ENCODE results near the gene COBLL1. TPM values are rescaled to one million over a fixed set of nuclear protein-coding genes. Genes with fewer than 3 reads are reported as not detected.

Gene COBLL1
- total RNA-seq, 2 donors from 2014 or later = 16.5 to 17.3 TPM

DNA sequence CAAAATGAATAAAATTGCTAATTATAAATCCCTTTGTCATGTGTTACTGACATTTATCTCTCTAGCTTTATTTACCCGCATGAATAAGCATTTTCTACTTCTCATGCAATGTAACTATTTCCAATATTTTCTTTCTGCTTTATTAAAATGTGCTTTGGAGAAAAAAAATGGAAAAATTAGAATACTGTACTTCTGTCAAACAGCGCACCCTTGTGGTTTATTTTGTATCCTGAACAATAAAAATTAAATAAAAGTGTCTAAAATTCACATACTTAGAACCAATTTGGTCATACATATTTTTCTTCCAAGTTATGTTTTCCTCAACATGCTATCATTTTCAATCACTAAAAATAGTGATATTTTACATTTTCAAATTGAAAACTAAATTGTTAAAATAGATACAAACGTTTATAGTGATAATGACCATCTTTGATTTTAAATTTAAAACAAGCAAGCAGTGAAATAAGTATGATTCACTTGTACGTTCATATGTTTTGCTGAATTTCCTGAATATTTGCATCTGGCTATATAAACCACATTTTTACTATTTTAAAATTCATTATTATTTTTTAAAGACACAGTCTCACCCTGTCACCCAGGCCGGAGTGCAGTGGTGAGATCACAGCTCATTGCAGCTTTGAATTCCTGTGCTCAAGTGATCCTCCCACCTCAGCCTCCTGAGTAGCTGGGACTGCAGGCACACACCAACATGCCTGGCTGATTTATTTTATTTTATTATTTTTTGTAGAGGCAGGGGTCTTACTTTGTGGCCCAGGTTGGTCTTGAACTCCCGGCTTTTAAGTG is 124.4 kb downstream of the COBLL1 start:
- H3K4me3 Mint-ChIP-seq = no peak overlapping the region
- WGBS, 2 experiments (ENCODE audit: insufficient coverage in 1 of 2, insufficient read length in 1 of 2) = 68 to 100% methylated on average over 1 to 5 of the region's 6 CpGs
- Histone ChIP-seq H3K9me3 (ENCODE audit: control insufficient read depth, low read length) (no peaks in the 10 kb centered on the region), H3K36me3 (ENCODE audit: control insufficient read depth, insufficient read depth, low read length) (no peaks in the 10 kb centered on the region), H3K27me3 (ENCODE audit: control insufficient read depth, insufficient read depth, low read length, poor library complexity, severe bottlenecking) (no peaks in the 10 kb centered on the region), H3K27ac (ENCODE audit: low read depth, low read length) (no peak overlapping the region), H3K4me1 (ENCODE audit: control insufficient read depth, insufficient read depth, low read length) (no peaks in the 10 kb centered on the region), H3K9ac (ENCODE audit: extremely low read depth, low read length, poor library complexity, severe bottlenecking) (no peak overlapping the region), H3K4me3 (ENCODE audit: low read length) (no peak overlapping the region)
- DNase-seq = no peak
- no peaks in the 10 kb centered on the region for H3K27me3 Mint-ChIP-seq (ENCODE audit: insufficient read depth)
- TF ChIP-seq, protein P1, sequence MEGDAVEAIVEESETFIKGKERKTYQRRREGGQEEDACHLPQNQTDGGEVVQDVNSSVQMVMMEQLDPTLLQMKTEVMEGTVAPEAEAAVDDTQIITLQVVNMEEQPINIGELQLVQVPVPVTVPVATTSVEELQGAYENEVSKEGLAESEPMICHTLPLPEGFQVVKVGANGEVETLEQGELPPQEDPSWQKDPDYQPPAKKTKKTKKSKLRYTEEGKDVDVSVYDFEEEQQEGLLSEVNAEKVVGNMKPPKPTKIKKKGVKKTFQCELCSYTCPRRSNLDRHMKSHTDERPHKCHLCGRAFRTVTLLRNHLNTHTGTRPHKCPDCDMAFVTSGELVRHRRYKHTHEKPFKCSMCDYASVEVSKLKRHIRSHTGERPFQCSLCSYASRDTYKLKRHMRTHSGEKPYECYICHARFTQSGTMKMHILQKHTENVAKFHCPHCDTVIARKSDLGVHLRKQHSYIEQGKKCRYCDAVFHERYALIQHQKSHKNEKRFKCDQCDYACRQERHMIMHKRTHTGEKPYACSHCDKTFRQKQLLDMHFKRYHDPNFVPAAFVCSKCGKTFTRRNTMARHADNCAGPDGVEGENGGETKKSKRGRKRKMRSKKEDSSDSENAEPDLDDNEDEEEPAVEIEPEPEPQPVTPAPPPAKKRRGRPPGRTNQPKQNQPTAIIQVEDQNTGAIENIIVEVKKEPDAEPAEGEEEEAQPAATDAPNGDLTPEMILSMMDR (conservative IDR thresholded peaks at IDR 0.05) = peak; percentile 93
- no peak overlapping the region for H3K27ac Mint-ChIP-seq
- no peaks in the 10 kb centered on the region for H3K36me3 Mint-ChIP-seq (ENCODE audit: low read depth)
- no peaks in the 10 kb centered on the region for H3K9me3 Mint-ChIP-seq
- peaks cover 22% of the 10 kb centered on the region for H3K4me1 Mint-ChIP-seq

DNA sequence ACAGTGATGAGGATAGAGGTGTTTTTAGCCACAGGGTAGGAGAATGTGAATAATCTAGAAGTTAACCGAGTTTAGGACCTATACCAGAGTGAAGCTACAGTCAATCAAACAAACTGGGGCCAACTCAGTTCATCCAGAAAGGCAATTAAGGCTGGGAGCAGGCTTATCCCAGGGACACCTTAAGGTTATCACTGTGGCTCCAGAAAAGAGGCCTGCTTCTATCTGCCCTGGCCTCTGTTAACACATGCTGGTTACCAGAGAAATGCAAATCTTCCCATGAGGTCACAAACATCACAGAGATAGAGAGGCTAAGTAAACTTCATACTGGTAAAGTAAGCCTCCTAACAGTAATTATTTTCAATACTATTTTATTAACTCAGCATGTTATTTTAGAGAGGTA is 127.2 kb downstream of the COBLL1 start:
- no peak overlapping the region for H3K4me3 ChIP-seq (ENCODE audit: low read length)
- H3K27ac Mint-ChIP-seq = peak overlapping the region; percentile 53
- no peak overlapping the region for H3K9ac ChIP-seq (ENCODE audit: extremely low read depth, low read length, poor library complexity, severe bottlenecking)
- H3K4me1 ChIP-seq (ENCODE audit: control insufficient read depth, insufficient read depth, low read length) = peaks cover 3% of the 10 kb centered on the region
- H3K27me3 ChIP-seq (ENCODE audit: control insufficient read depth, insufficient read depth, low read length, poor library complexity, severe bottlenecking) = no peaks in the 10 kb centered on the region
- no peak overlapping the region for H3K4me3 Mint-ChIP-seq
- no peaks in the 10 kb centered on the region for H3K27me3 Mint-ChIP-seq (ENCODE audit: insufficient read depth)
- TF ChIP-seq, protein P1 (conservative IDR thresholded peaks at IDR 0.05) = no peak
- H3K4me1 Mint-ChIP-seq = peaks cover 27% of the 10 kb centered on the region
- 63 to 79% methylated on average over 1 of the region's 1 CpG for WGBS, 2 experiments (ENCODE audit: insufficient coverage in 1 of 2, insufficient read length in 1 of 2)
- no peaks in the 10 kb centered on the region for H3K9me3 ChIP-seq (ENCODE audit: control insufficient read depth, low read length)
- no peaks in the 10 kb centered on the region for H3K36me3 Mint-ChIP-seq (ENCODE audit: low read depth)
- H3K36me3 ChIP-seq (ENCODE audit: control insufficient read depth, insufficient read depth, low read length) = no peaks in the 10 kb centered on the region
- H3K27ac ChIP-seq (ENCODE audit: low read depth, low read length) = no peak overlapping the region
- no peak for DNase-seq
- H3K9me3 Mint-ChIP-seq = no peaks in the 10 kb centered on the region

DNA sequence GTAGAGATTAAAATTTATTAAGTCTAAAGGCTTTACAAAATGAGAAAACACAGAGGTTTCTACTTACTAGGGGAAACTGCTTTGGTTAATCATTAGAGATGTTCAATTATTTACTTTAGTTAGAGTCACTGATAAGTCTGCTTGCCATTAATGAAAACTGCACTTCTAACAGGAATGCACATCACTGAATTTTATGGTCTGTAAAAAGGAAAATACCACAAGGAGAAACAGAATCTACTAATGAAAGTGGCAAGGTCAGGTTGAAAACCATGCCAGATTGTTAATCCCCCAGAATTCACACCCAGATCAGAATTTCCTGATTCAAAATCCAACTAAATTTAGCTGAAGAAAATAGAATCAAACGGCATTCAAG is 129.9 kb downstream of the COBLL1 start:
- WGBS, 2 experiments (ENCODE audit: insufficient coverage in 1 of 2, insufficient read length in 1 of 2) = 80% methylated on average over 1 of the region's 1 CpG; no CpG with 5 or more reads in 1 of the 2 experiments
- Mint-ChIP-seq H3K9me3 (no peaks in the 10 kb centered on the region), H3K36me3 (ENCODE audit: low read depth) (no peaks in the 10 kb centered on the region), H3K4me1 (peaks cover 27% of the 10 kb centered on the region), H3K27me3 (ENCODE audit: insufficient read depth) (no peaks in the 10 kb centered on the region), H3K4me3 (peak overlapping the region; percentile 19), H3K27ac (no peak overlapping the region)
- H3K4me3 ChIP-seq (ENCODE audit: low read length) = peak overlapping the region; percentile 71
- peaks cover 3% of the 10 kb centered on the region for H3K4me1 ChIP-seq (ENCODE audit: control insufficient read depth, insufficient read depth, low read length)
- TF ChIP-seq, protein P1 (conservative IDR thresholded peaks at IDR 0.05) = no peak
- no peaks in the 10 kb centered on the region for H3K9me3 ChIP-seq (ENCODE audit: control insufficient read depth, low read length)
- no peaks in the 10 kb centered on the region for H3K36me3 ChIP-seq (ENCODE audit: control insufficient read depth, insufficient read depth, low read length)
- DNase-seq = no peak
- H3K27ac ChIP-seq (ENCODE audit: low read depth, low read length) = no peak overlapping the region
- no peak overlapping the region for H3K9ac ChIP-seq (ENCODE audit: extremely low read depth, low read length, poor library complexity, severe bottlenecking)
- no peaks in the 10 kb centered on the region for H3K27me3 ChIP-seq (ENCODE audit: control insufficient read depth, insufficient read depth, low read length, poor library complexity, severe bottlenecking)

Measured in endodermal cell (in vitro differentiated cells).